NCI-H82 (cell line): ENCODE measurements around the gene EEF1B2.
A peak's percentile ranks its signal among the peaks of the same experiment; 100 is the strongest.
"Not testable (repeated sequence)": the region's sequence is repeated elsewhere in the genome, so short reads cannot be mapped to it uniquely, and the experiment has no call there.

Experiments
- DNase-seq: peaks from one replicate; lab custom pipeline; 2025; lab: John Stamatoyannopoulos, UW

The EEF1B2 gene

GRCh38 chr2:206164261-206164862 lies 4.7 kb downstream of the EEF1B2 start:
- peak; percentile 53 for DNase-seq

- not testable (repeated sequence) for DNase-seq
Observed at GRCh38 chr2:206168230-206168629, 8.5 kb downstream of the EEF1B2 start.

- DNase-seq: not testable (repeated sequence)
Observed at GRCh38 chr2:206171624-206172397, 12.1 kb downstream of the EEF1B2 start.

DNA sequence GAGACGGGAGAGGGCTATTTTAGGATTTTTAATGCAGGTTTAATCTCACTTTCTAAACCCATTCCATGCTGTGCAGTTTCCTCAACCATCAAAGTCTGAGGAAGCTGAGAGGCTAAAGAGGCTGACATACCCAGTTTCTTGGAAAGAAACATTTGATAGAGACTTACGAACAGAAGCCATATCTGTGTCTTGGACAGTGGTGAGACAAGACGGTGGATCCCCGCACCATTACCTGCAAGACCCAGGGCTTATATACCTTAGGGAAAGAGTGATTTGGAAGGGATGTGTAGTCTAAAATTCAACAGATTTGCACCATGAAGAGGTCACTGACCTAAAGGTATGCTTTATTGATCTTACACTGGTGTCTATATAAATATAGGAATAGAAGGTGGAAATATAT lies 13.5 kb downstream of the EEF1B2 start:
- DNase-seq: no peak

GRCh38 chr2:206176121-206176520 lies 16.4 kb downstream of the EEF1B2 start:
- DNase-seq: no peak

GRCh38 chr2:206176901-206177300 lies 17.2 kb downstream of the EEF1B2 start:
- no peak for DNase-seq

GRCh38 chr2:206181526-206181925 lies 21.8 kb downstream of the EEF1B2 start:
- DNase-seq: not testable (repeated sequence)

- no peak for DNase-seq
Observed at GRCh38 chr2:206189691-206190090, 30.0 kb downstream of the EEF1B2 start.

- no peak for DNase-seq
Observed at GRCh38 chr2:206190111-206190510, 30.4 kb downstream of the EEF1B2 start.

DNA sequence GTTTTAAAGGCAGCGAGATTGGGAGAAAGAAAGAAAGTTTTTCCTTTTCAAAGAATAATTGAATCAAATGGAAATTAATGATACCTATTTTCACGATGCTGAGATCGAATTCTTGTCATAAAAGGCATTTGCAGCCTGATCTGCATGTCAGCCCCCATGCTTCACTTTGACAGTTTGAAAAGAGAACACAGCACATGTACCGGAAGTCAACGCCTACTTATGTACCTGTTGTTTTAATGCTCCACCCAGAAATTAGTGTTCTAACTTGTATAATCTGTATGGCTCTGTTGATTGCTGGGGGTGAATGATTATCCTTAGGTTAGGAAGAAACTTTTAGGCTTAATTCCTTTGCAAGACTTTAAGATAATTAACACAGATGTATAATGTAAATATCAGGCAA lies 31.0 kb downstream of the EEF1B2 start:
- DNase-seq: no peak

DNA sequence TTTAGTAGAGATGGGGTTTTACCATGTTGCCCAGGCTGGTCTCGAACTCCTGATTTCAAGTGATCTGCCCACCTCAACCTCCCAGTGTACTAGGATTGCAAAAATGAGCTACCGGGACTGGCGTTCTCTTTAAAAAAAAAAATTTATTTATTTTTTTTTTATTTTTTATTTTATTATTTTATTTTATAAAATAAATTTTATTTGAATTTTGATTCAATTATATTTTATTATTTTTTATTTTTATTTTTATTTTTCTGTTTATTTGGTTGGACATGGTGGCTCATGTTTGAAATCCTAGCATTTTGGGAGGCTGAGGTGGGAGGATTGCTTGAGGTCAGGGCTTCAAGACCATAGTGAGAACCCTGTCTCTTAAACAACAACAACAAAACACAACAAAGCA lies 32.5 kb downstream of the EEF1B2 start:
- DNase-seq: no peak

DNA sequence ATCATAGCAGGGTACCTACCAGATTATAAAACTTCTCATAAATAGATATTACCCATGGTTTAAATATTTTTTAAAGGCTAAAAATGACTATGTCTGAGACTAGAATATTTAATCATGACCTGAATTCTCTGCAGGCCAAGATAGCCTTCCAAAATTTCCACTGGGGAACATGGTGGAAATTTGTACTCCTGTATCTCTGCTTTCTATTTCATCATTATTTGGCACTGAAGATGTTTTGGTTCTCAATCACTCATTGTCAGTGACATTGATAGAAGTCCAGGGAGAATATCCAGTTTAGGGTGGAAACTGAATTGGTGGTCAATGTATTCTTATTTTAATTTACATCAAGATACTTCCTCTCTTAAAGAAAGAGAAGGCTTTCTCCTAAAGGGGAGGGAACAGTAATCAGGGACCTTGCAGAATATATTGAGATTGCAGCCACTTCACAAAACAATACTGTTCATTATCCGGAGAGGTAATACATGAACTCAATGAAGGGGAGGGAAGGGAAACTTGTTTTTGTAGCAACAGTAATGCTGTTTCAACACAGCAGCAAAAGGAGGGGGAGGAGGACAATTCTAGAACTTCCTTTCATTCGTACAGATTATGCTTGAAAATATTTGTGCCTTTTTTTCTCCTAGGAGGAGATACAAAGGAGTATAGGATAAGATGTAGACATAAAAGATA lies 34.1 kb downstream of the EEF1B2 start:
- no peak for DNase-seq

DNA sequence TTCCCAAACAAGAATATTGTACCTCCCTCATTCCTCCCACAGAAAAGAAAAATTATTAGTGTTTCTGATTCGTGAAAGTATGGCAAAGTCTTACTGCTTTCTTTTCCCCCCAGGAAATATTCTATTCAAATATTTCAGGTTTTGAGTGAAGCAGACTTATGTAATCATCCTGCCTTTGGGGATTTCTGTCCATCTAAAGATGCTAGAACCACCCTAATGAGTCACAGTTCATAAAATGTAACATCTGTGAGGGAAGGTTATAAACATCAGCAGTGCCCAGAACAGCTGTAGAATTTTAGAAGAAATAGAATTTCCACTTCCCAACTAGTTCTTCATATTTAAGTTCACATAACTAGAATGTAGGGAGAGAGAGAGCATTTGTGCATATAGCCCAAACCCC lies 39.0 kb downstream of the EEF1B2 start:
- no peak for DNase-seq

- DNase-seq: no peak
Observed at GRCh38 chr2:206201075-206201848, 41.6 kb downstream of the EEF1B2 start.

DNA sequence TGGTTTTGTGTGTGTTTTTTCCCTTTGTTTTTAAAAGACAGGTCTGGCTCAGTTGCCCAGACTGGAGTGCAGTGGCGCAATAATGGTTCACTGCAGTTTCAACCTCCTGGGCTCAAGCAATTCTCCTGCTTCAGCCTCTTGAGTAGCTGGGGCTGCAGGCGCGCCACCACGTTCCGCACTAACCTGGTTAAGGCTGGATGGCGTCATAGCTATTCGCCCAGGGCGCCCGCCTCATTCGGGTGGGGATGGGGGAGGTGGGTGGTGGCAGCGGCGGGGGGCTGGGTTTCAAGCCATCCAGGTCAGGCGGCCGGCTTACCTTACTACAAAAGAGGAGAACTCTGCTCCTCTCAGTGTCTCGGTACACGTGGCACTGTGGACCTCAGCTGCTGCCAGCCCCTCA lies 42.8 kb downstream of the EEF1B2 start:
- no peak for DNase-seq

DNA sequence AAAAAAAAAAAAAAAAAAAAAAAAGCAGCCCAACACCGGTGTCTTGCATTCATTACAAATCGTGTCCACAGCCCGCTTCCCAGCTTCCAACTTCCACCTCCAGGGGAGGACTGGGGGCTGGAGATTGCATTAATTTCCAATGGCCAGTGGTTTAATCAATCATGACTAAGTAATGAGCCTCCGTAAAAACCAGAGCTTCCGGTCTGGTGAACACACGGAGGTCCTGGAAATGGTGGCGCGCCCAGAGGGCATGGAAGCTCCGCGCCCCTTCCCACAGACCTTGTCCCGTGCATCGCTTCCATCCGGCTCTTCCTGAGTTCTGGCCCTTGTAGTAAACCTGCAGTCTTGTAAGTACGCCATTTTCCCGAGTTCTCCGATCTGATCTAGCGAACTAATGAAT lies 43.6 kb downstream of the EEF1B2 start:
- no peak for DNase-seq

DNA sequence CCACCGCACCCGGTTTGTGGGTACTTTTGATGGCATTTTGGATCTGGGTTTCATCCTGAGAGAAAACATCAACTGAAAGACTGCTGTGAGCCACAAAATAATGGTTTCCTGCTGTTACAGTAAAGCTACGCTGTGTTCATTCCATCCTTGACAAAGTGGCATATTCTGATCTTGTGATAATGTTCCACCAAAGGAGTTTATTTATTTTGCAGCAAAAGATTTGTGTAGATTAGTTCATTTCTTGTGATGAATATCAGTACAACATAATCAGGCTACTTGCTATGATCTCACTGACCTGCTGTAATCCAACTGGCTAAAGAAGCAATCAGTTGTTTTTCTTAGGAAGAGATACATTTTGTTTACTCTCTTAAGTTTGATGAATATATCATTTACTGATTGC lies 45.0 kb downstream of the EEF1B2 start:
- no peak for DNase-seq

GRCh38 chr2:206207316-206207715 lies 47.6 kb downstream of the EEF1B2 start:
- not testable (repeated sequence) for DNase-seq

- no peak for DNase-seq
Observed at GRCh38 chr2:206208900-206209299, 49.2 kb downstream of the EEF1B2 start.

DNA sequence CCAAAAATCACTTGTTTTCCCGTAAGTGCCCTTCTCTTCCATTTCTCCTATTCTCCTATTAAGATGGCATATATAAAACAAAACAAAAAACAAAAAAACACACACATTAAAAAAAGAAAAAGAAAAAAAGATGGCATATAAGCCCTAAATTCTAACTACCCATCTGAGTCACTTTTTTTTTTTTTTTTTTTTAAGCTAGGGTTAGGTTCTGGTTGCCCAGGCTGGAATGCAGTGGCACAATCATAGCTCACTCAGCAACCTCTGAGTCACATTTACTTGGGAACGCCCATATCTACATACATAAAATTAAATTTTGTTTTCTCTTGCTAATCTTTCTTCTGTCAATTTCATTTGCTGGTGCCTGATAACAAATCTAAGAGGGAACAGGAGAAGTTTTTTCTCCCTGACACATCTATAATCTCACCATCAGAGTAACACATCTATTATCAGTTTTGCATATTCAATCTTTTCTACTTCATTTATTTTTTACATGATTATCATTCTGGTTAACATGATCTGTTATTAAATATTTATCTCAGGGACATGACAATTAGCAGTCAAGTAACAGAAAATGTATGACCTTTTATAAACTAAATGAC lies 52.1 kb downstream of the EEF1B2 start:
- DNase-seq: no peak
